Measurements from ENCODE around the gene NCOR2. TPM values are rescaled to one million over a fixed set of nuclear protein-coding genes. Genes with fewer than 3 reads are reported as not detected.

The NCOR2 gene
- total RNA-seq, 1 donor, result 52.6 TPM

- Histone ChIP-seq H3K4me3 (ENCODE audit: low read length) (no peak overlapping the region), H3K4me1 (ENCODE audit: insufficient read depth, low read length) (peaks cover 48% of the 10 kb centered on the region), H3K27me3 (ENCODE audit: insufficient read depth, low read length) (no peaks in the 10 kb centered on the region), H3K9me3 (ENCODE audit: low read depth, low read length) (no peaks in the 10 kb centered on the region)
Observed at GRCh38 chr12:124562018-124562795, 5.2 kb downstream of the NCOR2 start.

GRCh38 chr12:124561231-124561630, 6.2 kb downstream of the NCOR2 start:
- Histone ChIP-seq H3K4me1 (ENCODE audit: insufficient read depth, low read length) (peaks cover 48% of the 10 kb centered on the region), H3K27me3 (ENCODE audit: insufficient read depth, low read length) (no peaks in the 10 kb centered on the region), H3K9me3 (ENCODE audit: low read depth, low read length) (no peaks in the 10 kb centered on the region), H3K4me3 (ENCODE audit: low read length) (no peak overlapping the region)

GRCh38 chr12:124560146-124560890, 7.1 kb downstream of the NCOR2 start:
- H3K4me3 ChIP-seq (ENCODE audit: low read length), result no peak overlapping the region
- H3K9me3 ChIP-seq (ENCODE audit: low read depth, low read length), result no peaks in the 10 kb centered on the region
- peaks cover 45% of the 10 kb centered on the region for H3K4me1 ChIP-seq (ENCODE audit: insufficient read depth, low read length)
- no peaks in the 10 kb centered on the region for H3K27me3 ChIP-seq (ENCODE audit: insufficient read depth, low read length)

GRCh38 chr12:124559182-124560017, 8.0 kb downstream of the NCOR2 start:
- no peaks in the 10 kb centered on the region for H3K9me3 ChIP-seq (ENCODE audit: low read depth, low read length)
- H3K4me3 ChIP-seq (ENCODE audit: low read length), result no peak overlapping the region
- no peaks in the 10 kb centered on the region for H3K27me3 ChIP-seq (ENCODE audit: insufficient read depth, low read length)
- peaks cover 49% of the 10 kb centered on the region for H3K4me1 ChIP-seq (ENCODE audit: insufficient read depth, low read length)

- no peaks in the 10 kb centered on the region for H3K27me3 ChIP-seq (ENCODE audit: insufficient read depth, low read length)
- peaks cover 48% of the 10 kb centered on the region for H3K4me1 ChIP-seq (ENCODE audit: insufficient read depth, low read length)
- H3K4me3 ChIP-seq (ENCODE audit: low read length), result no peak overlapping the region
- no peaks in the 10 kb centered on the region for H3K9me3 ChIP-seq (ENCODE audit: low read depth, low read length)
Observed at GRCh38 chr12:124558313-124558712, 9.1 kb downstream of the NCOR2 start.

GRCh38 chr12:124557518-124558223, 9.7 kb downstream of the NCOR2 start:
- H3K9me3 ChIP-seq (ENCODE audit: low read depth, low read length), result no peaks in the 10 kb centered on the region
- peaks cover 49% of the 10 kb centered on the region for H3K4me1 ChIP-seq (ENCODE audit: insufficient read depth, low read length)
- H3K27me3 ChIP-seq (ENCODE audit: insufficient read depth, low read length), result no peaks in the 10 kb centered on the region
- no peak overlapping the region for H3K4me3 ChIP-seq (ENCODE audit: low read length)

- no peaks in the 10 kb centered on the region for H3K9me3 ChIP-seq (ENCODE audit: low read depth, low read length)
- H3K4me1 ChIP-seq (ENCODE audit: insufficient read depth, low read length), result peaks cover 52% of the 10 kb centered on the region
- H3K4me3 ChIP-seq (ENCODE audit: low read length), result no peak overlapping the region
- no peaks in the 10 kb centered on the region for H3K27me3 ChIP-seq (ENCODE audit: insufficient read depth, low read length)
Observed at GRCh38 chr12:124556896-124557501, 10.4 kb downstream of the NCOR2 start.

GRCh38 chr12:124556074-124556466, 11.3 kb downstream of the NCOR2 start:
- no peak overlapping the region for H3K4me3 ChIP-seq (ENCODE audit: low read length)
- H3K9me3 ChIP-seq (ENCODE audit: low read depth, low read length), result no peaks in the 10 kb centered on the region
- H3K4me1 ChIP-seq (ENCODE audit: insufficient read depth, low read length), result peaks cover 52% of the 10 kb centered on the region
- no peaks in the 10 kb centered on the region for H3K27me3 ChIP-seq (ENCODE audit: insufficient read depth, low read length)

GRCh38 chr12:124555168-124556073, 12.0 kb downstream of the NCOR2 start:
- Histone ChIP-seq H3K4me3 (ENCODE audit: low read length) (no peak overlapping the region), H3K4me1 (ENCODE audit: insufficient read depth, low read length) (peaks cover 52% of the 10 kb centered on the region), H3K9me3 (ENCODE audit: low read depth, low read length) (no peaks in the 10 kb centered on the region), H3K27me3 (ENCODE audit: insufficient read depth, low read length) (no peaks in the 10 kb centered on the region)

- no peaks in the 10 kb centered on the region for H3K9me3 ChIP-seq (ENCODE audit: low read depth, low read length)
- no peaks in the 10 kb centered on the region for H3K27me3 ChIP-seq (ENCODE audit: insufficient read depth, low read length)
- H3K4me3 ChIP-seq (ENCODE audit: low read length), result no peak overlapping the region
- H3K4me1 ChIP-seq (ENCODE audit: insufficient read depth, low read length), result peaks cover 59% of the 10 kb centered on the region
Observed at GRCh38 chr12:124554429-124555029, 12.9 kb downstream of the NCOR2 start.

GRCh38 chr12:124553862-124554428, 13.5 kb downstream of the NCOR2 start:
- peaks cover 65% of the 10 kb centered on the region for H3K4me1 ChIP-seq (ENCODE audit: insufficient read depth, low read length)
- no peaks in the 10 kb centered on the region for H3K27me3 ChIP-seq (ENCODE audit: insufficient read depth, low read length)
- H3K4me3 ChIP-seq (ENCODE audit: low read length), result no peak overlapping the region
- no peaks in the 10 kb centered on the region for H3K9me3 ChIP-seq (ENCODE audit: low read depth, low read length)

GRCh38 chr12:124551268-124552144, 15.9 kb downstream of the NCOR2 start:
- Histone ChIP-seq H3K4me3 (ENCODE audit: low read length) (no peak overlapping the region), H3K4me1 (ENCODE audit: insufficient read depth, low read length) (peaks cover 78% of the 10 kb centered on the region)

More at GRCh38 chr12:124551268-124552144, 15.9 kb downstream of the NCOR2 start:
- no peaks in the 10 kb centered on the region for H3K9me3 ChIP-seq (ENCODE audit: low read depth, low read length)
- H3K27me3 ChIP-seq (ENCODE audit: insufficient read depth, low read length), result no peaks in the 10 kb centered on the region
